Ecto neural progenitor cell (in vitro differentiated cells): ENCODE data around the gene USP36.
A peak's percentile ranks its signal among the peaks of the same experiment; 100 is the strongest.

Source experiments
- DNase-seq: peaks from one replicate; pipeline ENCODE4 v3.0.0-alpha.2; 2018; ENCODE audit warnings: low spot score

Gene USP36

DNA sequence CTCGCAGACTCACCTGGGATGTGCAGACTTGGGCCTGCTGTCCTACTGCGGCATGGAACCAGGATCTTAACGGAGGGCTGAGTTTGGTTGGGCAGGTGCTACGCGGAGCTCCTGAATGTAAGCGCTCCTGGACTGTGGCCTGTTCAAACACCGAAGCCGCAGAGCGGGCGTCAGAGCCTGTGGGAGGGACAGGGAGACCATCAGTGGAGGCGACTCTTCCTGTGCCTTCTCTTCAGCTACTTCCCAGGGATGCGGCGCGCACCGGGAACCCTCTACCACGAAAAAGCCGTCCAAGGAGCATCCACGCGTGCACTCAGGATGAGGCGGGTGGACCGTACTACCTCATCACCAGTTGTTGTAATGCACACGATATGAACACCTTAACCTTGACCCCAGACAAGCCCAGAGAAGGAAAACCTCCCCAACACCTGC is 2.0 kb downstream of the USP36 start:
- no peak for DNase-seq

- no peak for DNase-seq
Measured at GRCh38 chr17:78836420-78837021, 4.1 kb downstream of the USP36 start.

DNA sequence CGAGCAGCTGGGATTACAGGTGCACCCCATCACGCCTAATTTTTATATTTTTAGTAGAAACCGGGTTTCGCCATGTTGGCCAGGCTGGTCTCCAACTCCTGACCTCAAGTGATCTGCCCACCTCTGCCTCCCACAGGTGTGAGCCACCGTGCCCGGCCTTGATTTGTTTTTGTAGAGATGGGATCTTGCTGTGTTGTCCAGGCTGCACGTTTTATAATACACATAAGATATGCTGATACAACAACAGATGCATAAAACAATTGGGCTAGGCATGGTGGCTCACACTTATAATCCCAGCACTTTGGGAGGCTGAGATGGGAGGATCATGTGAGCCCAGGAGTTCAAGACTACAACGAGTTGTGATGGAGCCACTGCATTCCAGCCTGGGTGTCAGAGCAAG is 6.0 kb downstream of the USP36 start:
- DNase-seq = no peak

GRCh38 chr17:78832541-78832810 is 8.1 kb downstream of the USP36 start:
- DNase-seq = no peak

DNA sequence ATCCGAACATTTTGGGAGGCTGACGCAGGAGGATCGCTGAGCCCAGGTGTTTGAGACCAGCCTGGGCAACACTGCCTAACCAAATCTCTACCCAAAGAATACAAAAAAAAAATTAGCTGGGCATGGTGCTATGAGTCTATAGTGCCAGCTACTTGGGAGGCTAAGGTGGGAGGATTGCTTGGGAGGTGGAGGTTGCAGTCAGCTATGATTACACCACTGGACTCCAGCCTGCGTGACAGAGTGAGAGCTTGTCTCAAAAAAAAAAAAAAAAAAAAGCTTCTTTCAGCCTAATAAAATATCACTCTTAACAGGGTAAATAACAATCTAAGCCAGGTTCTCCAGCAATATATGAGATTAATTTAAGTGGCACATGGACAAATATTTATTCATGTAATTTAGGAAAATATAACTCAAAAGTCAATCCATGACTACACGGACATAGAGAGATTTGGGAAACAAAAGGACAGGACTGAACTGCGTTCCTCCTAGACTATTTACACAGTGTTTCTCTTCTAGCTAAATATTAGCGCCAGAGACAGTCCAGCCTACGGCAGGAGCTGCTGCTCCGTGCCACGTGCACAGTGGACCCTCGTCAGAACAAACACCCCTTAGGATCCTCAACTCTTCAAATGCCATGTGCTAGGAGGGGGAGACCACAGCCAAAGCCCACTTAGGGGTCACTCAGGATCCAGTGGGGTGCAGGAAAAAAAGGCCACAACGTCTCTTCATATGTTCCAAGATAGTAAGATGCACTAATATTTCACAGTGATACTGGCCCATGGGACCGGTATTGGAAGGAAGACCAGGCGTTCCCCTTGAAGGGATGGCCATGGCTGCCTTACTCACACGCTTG is 8.7 kb downstream of the USP36 start:
- DNase-seq = no peak

- no peak for DNase-seq
Measured at GRCh38 chr17:78829477-78829876, 11.1 kb downstream of the USP36 start.

GRCh38 chr17:78828470-78829185 is 12.0 kb downstream of the USP36 start:
- no peak for DNase-seq

DNA sequence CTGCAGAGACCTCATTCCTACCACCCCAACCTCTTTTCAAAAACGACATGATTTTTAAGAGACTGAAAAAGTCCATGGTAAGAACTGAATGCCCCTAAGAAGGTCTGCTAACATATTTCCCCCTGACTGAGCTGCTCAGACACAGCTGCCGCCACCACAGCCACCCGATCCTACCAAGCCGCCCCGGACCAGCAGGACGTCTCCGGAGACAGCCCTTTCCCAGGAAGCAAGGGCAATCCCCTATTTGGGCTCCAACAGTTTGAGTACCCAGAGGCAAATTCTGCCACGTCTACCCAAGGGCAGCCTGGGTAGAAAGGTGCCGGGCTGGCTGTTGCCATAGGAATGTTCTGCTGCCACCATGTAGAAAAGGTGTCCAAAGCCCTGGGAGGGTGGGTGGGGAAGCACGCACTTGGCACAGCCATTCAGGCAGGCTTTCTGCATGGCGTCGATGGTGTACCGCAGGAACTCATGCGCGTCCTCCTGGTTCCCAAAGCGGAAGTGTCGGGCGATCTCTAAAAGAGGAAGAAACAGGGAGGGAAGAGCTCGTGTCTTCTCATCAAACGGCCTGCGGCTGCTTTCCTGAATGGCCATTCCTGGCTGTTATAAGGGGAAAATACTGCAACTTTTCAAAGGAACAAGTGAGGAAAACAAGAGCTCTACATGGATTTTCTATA is 13.6 kb downstream of the USP36 start:
- no peak for DNase-seq

- no peak for DNase-seq
Measured at GRCh38 chr17:78826421-78826820, 14.2 kb downstream of the USP36 start.

DNA sequence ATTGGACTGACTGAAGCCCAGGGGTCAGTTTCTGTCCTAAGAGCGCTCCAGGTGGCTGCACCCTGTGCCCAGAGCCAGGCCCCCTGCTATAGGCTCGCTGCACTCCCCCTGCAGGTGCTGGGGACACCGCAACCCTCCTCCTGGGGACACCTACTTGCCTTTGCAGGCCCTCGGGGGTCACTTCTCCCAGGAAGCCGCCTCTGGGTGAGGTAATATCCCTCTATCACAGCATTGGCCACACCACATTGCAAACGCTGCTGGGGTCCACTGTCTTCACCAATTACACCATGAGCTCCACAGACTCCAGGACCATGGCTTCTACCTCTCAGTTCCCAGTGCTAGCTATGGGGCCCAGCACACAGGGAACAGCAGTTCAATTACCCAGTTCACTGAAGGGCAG is 14.9 kb downstream of the USP36 start:
- DNase-seq = no peak

DNA sequence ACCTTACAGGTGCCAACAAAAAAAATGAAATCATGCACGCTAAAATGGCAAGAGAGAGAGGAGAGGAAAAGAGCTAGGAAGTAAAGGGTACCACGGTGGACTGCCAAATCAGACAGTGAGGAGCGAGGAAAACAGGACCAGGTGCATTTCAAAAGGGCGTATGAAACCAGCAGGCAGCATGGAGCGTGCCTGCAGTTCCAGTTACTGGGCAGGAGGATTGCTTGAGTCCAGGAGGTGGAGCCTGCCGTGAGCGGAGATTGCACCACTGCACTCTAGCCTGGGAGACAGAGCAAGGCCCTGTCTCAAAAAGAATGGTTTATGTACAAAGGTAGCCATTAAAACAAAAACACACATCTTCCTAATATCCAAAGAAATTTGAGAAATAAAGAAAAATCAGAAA is 16.4 kb downstream of the USP36 start:
- DNase-seq = no peak

DNA sequence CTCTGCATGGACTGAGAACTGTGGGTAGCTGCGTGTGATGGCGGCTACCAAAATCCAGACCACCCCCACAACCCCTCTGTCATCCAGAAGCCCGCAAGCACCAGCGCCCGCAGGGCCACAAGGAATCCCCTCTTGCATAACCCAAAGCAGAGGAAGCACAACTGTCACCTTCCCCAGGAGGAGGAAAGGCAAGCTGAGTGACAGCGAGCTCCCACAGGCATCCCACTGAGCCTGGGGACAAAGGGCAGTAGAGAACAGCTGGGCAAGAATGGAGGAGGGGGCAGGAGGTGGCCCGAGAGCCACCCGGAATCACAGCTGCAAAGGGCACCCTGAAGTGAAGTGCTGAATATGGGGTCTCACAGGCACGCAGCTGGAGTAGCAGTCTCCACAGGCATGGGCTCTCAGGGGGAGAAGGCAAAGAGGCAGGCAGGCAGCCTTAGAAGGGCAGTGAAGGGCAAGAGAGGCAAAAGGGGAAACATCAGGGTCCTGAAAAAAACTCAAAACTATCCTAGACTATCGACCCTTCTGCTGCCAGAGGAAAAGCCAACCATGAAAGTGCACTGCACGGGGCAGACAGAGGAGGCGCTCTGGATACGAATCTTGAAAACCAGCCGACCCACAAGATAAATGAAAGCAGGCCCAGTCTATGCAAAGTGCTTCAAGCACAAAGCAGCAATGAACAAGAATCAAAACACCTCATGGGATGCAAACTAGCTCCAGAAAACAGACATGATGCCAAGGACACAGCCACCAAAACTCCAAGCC is 17.1 kb downstream of the USP36 start:
- DNase-seq = peak; percentile 53

DNA sequence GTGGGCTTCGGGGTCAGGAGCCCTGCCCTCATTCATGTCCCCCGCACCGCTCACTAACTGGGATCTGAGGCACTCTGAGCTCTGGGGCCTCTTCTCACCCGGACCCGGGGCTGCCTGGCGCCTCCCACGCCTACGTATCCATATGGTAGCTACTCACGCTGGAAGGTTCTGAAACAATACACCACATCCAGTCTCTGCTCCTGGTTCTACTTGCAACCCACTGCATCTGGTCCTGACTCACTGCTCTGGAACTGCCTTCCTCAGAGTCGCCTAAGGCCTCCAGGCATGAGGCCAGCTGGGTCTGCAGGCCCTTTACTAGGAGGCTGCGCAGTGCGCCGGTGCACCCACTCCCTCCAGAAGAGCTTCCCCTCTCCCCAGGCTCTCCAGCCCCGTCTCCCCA is 18.1 kb downstream of the USP36 start:
- no peak for DNase-seq

DNA sequence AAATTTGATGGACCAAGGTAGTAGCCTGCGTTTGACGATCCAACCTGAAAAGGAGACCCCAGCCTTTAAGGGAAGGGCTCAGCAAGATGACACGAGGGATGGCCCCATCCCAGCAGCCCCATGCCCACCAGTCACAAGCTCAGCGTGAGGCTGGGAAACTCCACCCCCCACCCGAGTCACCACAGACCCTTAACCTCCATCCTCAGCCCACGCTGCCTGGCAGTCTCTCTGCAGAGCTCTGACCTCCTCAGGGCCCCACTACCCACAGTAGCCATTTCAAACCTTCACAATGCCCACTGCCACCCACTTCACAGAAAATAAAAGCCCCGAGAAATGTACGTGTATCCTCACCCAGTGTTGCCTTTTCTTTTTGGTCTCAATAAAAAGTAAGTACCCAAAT is 18.7 kb downstream of the USP36 start:
- no peak for DNase-seq

GRCh38 chr17:78820841-78821240 is 19.8 kb downstream of the USP36 start:
- DNase-seq = no peak

- no peak for DNase-seq
Measured at GRCh38 chr17:78819806-78820792, 20.5 kb downstream of the USP36 start.

- no peak for DNase-seq
Measured at GRCh38 chr17:78819402-78819801, 21.2 kb downstream of the USP36 start.

GRCh38 chr17:78818932-78819331 is 21.7 kb downstream of the USP36 start:
- DNase-seq = no peak

DNA sequence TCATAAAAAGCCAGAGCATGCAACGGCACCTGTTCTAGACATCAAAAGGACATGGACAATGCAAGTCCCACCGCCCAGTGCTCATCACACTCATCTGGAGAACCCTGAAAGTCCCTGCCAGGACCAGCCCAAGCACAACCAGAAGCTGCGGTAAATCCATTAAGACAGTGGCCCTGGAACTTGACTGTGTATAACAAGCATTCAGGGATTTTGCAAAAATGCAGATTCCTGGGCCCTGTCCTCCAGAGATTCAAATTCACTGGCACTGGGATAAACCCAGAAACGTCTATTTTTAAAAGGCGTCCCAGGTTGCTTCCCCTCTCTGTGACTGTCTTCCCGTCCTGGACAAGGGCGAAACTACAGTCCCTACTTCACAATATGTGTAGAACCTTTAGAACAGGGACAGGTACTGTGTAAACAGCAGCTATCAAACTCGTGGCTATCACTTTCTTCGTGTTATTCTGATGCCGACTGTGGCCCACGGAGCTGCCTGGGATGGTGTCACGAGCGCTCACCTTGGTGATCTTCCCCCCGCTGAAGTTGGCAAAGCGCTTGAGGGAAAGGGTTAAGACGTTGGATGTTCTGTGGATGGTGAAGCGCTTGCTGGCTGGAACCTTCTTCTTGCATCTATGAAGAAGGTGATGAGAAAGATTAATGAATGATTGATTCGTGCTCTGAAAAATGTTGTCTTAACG is 22.3 kb downstream of the USP36 start:
- no peak for DNase-seq

GRCh38 chr17:78817123-78817522 is 23.5 kb downstream of the USP36 start:
- no peak for DNase-seq
